ENCODE data around the gene PFKFB3.
"Not testable (repeated sequence)": the region's sequence is repeated elsewhere in the genome, so short reads cannot be mapped to it uniquely, and the experiment has no call there.

The PFKFB3 gene

GRCh38 chr10:6247041-6247712 lies 44.4 kb downstream of the PFKFB3 start:
- no peak for DNase-seq
- Histone ChIP-seq H3K4me3 (ENCODE audit: low read depth, low read length) (no peak overlapping the region), H3K27ac (no peak overlapping the region), H3K27me3 (ENCODE audit: insufficient read depth, low read depth, severe bottlenecking) (peaks cover 28% of the 10 kb centered on the region), H3K36me3 (no peaks in the 10 kb centered on the region), H3K9me3 (ENCODE audit: severe bottlenecking) (no peaks in the 10 kb centered on the region)
- TF ChIP-seq, protein P1, sequence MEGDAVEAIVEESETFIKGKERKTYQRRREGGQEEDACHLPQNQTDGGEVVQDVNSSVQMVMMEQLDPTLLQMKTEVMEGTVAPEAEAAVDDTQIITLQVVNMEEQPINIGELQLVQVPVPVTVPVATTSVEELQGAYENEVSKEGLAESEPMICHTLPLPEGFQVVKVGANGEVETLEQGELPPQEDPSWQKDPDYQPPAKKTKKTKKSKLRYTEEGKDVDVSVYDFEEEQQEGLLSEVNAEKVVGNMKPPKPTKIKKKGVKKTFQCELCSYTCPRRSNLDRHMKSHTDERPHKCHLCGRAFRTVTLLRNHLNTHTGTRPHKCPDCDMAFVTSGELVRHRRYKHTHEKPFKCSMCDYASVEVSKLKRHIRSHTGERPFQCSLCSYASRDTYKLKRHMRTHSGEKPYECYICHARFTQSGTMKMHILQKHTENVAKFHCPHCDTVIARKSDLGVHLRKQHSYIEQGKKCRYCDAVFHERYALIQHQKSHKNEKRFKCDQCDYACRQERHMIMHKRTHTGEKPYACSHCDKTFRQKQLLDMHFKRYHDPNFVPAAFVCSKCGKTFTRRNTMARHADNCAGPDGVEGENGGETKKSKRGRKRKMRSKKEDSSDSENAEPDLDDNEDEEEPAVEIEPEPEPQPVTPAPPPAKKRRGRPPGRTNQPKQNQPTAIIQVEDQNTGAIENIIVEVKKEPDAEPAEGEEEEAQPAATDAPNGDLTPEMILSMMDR (IDR thresholded peaks at IDR 0.05; ENCODE audit: low read depth, low read length): no peak

DNA sequence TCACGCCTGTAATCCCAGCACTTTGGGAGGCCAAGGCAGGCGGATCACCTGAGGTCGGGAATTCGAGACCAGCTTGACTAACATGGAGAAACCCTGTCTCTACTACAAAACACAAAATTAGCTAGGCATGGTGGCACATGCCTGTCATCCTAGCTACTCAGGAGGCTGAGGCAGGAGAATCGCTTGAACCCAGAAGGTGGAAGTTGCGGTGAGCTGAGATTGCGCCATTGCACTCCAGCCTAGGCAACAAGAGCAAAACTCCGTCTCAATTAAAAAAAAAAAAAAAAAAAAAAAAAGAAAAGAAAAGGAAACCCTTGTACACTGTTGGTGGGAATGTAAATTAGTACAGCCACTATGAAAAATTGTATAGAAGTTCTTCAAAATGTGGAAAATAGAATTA lies 46.2 kb downstream of the PFKFB3 start:
- H3K9me3 ChIP-seq (ENCODE audit: severe bottlenecking); H3K27ac ChIP-seq; H3K36me3 ChIP-seq; H3K4me3 ChIP-seq (ENCODE audit: low read depth, low read length); DNase-seq: not testable (repeated sequence)
- H3K27me3 ChIP-seq (ENCODE audit: insufficient read depth, low read depth, severe bottlenecking): peaks cover 21% of the 10 kb centered on the region

DNA sequence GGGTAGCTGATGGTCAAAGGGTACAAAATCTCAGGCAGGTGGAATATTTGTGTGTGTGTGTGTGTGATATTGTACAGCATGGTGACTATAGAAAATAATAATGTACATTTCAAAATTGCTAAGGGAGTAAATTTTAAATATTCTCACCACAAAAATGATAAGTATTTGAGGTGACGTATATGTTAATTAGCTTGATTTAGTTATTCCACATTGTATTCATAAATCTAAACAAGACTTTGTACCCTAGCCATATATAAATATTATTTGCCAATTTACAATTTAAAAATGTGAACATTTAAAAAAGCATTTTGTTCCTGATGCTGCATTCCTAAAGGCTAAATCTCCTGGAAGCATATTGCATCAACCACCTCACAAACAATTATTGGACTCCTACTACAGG lies 47.0 kb downstream of the PFKFB3 start:
- H3K27me3 ChIP-seq (ENCODE audit: insufficient read depth, low read depth, severe bottlenecking): peaks cover 21% of the 10 kb centered on the region
- H3K4me3 ChIP-seq (ENCODE audit: low read depth, low read length): no peak overlapping the region
- TF ChIP-seq, protein P1 (IDR thresholded peaks at IDR 0.05; ENCODE audit: low read depth, low read length): no peak
- H3K27ac ChIP-seq: no peak overlapping the region
- no peak for DNase-seq
- H3K9me3 ChIP-seq (ENCODE audit: severe bottlenecking): no peaks in the 10 kb centered on the region
- no peaks in the 10 kb centered on the region for H3K36me3 ChIP-seq

GRCh38 chr10:6250745-6251144 lies 48.0 kb downstream of the PFKFB3 start:
- TF ChIP-seq, protein P1 (IDR thresholded peaks at IDR 0.05; ENCODE audit: low read depth, low read length): no peak
- Histone ChIP-seq H3K4me3 (ENCODE audit: low read depth, low read length) (no peak overlapping the region), H3K9me3 (ENCODE audit: severe bottlenecking) (no peaks in the 10 kb centered on the region), H3K36me3 (no peaks in the 10 kb centered on the region), H3K27me3 (ENCODE audit: insufficient read depth, low read depth, severe bottlenecking) (peaks cover 18% of the 10 kb centered on the region), H3K27ac (no peak overlapping the region)
- DNase-seq: no peak

DNA sequence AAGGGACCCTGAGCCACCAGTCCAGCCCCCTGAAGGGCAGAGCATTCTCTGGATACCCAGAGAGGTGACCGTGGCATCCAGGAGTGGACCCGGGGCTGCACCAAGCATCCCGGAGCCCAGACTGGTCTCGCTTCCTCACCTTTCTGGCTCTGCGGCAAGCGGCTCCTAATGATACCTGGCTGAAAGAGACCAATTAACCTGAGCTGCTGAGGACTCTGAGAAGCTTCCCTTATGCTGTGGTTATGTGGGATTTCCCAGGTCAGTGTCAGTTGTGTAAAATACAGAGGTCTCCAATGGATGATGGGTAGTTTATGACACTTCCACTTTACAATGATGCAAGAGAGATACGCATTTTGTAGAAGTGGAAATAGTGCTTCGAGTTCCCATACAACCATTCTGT lies 51.5 kb downstream of the PFKFB3 start:
- TF ChIP-seq, protein P1 (IDR thresholded peaks at IDR 0.05; ENCODE audit: low read depth, low read length): no peak

DNA sequence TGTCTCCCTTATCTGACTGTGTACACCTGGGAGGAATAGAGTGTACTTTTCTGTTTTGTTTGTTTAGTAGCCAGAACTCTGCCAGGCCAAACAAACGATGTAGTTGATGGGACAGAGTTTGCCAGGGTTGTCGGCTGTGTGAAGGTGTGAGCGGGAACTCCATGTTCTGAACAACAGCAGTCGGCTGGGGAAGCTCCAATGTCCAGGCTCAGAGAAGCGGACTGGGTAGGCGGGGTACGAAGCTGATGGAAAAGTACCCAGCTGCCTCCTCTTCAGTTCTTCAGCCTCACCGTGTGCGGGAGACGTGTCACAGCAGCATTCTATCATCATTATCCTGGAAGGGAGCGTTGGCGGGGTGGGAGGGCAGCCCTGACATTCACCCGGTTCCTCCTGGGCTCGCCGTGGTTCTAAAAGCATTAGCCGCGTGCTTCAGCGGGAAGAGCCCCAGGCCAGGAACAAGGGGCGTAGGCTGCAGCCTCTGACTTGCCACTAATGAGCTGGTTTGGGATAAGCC lies 52.9 kb downstream of the PFKFB3 start:
- Histone ChIP-seq H3K27ac (no peak overlapping the region), H3K9me3 (ENCODE audit: severe bottlenecking) (no peaks in the 10 kb centered on the region), H3K4me3 (ENCODE audit: low read depth, low read length) (no peak overlapping the region), H3K36me3 (no peaks in the 10 kb centered on the region), H3K27me3 (ENCODE audit: insufficient read depth, low read depth, severe bottlenecking) (peaks cover 11% of the 10 kb centered on the region)
- TF ChIP-seq, protein P1 (IDR thresholded peaks at IDR 0.05; ENCODE audit: low read depth, low read length): no peak
- DNase-seq: no peak

More for the DNA sequence above, 51.5 kb downstream of the PFKFB3 start:
- H3K36me3 ChIP-seq: no peaks in the 10 kb centered on the region
- H3K27me3 ChIP-seq (ENCODE audit: insufficient read depth, low read depth, severe bottlenecking): peaks cover 13% of the 10 kb centered on the region
- no peak for DNase-seq
- no peaks in the 10 kb centered on the region for H3K9me3 ChIP-seq (ENCODE audit: severe bottlenecking)
- H3K4me3 ChIP-seq (ENCODE audit: low read depth, low read length): no peak overlapping the region
- H3K27ac ChIP-seq: no peak overlapping the region
